SH-SY5Y (cell line): Measurements from ENCODE around the gene CAB39L.

ENCODE experiments used
- GATA2 ChIP-seq: IDR thresholded peaks from 2 replicates; pipeline ENCODE4 v1.6.1; 2011; ENCODE audit warnings: mild to moderate bottlenecking, low read depth, low read length
- GATA3 ChIP-seq: IDR thresholded peaks from 2 replicates; pipeline ENCODE4 v1.6.1; 2011; ENCODE audit warnings: low read depth, mild to moderate bottlenecking, low read length, moderate library complexity

Gene CAB39L

DNA sequence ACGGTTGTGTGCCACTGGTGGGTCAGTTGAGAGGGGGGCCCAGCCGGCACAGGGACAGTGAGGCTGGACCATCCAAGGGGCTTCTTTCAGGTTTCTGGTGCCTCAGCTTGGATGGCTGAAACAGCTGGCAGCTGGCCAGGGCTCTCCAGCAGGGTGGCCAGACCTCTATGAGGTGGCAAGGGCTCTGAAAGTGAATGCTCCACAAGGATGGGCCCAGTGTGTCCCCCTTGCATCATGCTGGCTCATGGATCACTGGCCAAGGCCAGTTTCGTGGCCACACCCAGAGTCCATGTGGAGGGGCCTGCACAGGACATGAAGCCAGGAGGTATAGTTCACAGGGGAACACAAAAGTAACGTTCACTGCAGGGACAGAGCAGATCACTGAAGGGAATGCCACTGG is 146.5 kb downstream of the CAB39L start:
- TF ChIP-seq GATA2 (no peak), GATA3 (no peak)

DNA sequence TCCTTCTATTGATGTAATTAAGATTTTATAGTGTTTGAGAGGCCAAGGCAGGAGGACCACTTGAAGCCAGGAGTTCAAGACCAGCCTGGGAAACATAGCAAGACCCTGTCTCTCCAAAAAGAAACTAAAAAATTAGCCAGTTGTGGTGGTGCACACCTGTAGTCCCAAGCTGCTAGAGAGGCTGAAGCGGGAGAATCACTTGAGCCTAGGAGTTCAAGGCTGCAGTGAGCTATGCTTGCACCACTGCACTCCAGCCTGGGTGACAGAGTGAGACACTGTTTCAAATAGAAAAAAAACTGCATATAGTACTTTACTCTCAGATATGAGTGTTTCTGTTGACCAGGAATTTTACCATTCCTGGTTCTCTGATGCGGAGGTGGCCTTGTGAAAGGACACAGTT is 147.2 kb downstream of the CAB39L start:
- no peak for TF ChIP-seq GATA3
- no peak for TF ChIP-seq GATA2

DNA sequence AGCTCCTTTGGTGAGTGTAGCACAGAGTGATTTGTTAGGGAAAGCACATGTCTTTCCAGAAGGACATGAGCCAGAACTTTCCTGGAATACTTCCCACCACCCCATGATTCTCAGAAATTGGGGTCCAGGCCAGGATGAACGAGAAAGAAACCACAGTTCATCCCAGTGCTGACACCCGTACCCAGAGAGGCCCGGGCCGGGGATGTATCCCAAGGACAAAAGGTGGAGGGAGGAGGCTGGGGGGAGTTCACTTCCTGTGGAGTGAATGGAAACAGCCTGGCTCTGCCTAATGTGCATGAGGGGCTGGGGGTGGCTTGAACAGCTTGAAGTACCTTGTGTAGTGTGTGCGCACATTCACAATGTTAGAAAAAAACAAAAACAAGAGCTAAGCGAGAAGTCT is 148.6 kb downstream of the CAB39L start:
- no peak for TF ChIP-seq GATA2

DNA sequence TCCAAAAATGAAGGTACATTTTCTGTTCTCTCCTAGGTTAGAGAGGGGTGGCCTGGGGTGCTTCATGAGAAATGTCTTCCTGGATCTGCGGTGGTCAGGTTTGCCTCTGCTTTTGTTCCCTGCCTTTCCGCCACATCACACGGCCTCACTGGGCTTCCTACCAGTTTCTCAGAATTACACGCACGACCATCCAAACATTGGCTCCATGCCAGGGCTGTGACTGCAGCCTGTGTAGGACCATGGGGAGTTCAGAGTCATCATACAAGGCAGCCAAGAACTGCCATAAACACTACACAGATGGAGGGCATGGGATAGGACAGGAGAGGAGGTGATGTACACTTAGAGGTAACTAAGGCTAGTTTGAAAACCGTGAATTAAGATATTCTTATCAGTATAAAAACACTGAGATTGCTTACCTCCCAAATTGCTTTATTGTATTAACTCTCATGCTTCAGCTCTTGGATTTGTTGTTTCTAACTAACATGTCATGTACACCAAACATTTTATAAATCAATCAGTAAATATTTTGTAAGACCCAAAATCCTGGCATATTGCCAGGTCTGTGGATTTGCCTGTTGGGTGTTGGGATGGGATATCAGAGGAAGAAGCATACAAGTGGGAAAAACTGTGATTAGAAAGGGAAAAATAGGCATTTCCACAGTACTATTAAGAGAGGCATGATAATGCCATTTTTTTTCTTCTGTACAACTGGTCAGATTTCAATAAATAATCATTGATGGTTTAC is 150.9 kb downstream of the CAB39L start:
- TF ChIP-seq GATA2 = no peak
- TF ChIP-seq GATA3 = no peak

DNA sequence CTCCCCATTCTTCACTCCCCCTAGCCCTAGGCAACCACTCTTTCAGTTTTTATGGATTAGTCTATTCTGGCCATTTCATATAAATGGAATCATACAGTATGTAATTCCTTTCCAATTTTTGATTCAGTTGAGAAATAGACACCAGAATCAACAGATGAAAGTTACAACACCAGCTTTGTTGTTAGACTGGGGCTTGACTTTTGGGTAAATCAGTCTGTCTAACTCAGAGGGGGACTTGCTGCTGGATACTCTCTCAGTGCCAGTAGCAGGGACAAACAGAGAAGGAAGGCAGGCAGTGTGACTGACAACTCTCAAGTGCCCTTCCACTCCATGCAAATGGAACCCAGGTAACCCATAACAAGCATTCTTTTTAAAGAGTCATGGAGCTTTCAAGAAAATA is 155.4 kb downstream of the CAB39L start:
- TF ChIP-seq GATA2 (no peak), GATA3 (no peak)

DNA sequence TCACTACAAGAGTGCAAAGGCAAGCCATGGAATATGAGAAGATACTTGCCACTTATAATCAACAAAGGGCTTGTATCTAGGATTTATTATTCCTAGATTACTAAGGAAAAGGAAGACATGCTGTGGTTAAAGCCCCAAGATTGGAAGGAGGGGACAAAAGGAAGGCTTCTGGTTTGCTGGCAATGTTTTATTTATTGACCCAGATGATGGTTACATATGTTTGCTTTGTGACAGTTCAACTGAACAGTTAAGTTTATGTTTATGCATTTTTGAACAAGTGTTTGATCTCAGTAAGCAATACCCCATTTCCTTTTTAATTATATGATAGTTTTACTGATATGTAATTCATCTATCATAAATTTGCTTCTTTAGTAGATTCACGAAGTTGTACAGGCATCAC is 155.9 kb downstream of the CAB39L start:
- no peak for TF ChIP-seq GATA2
- no peak for TF ChIP-seq GATA3

DNA sequence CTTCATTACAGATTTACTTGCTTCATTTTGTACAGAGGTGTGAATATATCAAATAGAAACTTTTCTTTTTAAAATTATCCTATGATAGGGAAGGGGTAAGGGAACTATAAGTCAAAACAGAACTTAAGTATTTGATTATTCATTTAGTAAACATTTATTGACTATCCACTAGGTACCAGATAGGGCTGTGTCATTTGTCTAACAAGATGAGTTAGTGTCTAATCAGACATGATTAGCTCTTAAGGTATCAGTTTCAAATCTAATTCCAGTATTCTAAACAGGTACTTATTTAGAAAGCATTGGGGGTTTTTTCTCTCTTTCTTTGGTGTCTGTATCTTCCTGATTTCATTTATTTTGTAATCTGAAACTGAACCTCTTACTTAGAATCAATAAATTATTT is 164.0 kb downstream of the CAB39L start:
- no peak for TF ChIP-seq GATA3
- TF ChIP-seq GATA2 = no peak

DNA sequence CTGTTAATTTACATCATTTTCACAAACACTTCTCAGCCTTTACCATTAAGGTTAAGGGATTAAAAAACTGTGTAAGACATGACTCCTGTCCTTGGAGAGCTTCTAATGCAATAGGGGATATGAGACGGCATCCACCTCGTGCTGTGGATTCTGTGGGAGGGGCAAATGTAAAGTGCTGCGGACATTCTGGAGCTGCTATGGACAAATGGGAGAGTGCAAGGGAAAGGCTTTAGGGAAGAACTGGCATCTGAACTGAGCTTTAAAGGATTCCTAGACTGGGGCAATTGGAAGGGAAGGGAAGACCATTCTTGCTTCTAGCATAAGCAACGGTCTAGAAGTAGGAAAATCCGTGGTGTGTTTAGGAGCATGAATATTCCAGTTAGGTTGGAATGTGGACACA is 164.8 kb downstream of the CAB39L start:
- TF ChIP-seq GATA2 = no peak
- no peak for TF ChIP-seq GATA3

DNA sequence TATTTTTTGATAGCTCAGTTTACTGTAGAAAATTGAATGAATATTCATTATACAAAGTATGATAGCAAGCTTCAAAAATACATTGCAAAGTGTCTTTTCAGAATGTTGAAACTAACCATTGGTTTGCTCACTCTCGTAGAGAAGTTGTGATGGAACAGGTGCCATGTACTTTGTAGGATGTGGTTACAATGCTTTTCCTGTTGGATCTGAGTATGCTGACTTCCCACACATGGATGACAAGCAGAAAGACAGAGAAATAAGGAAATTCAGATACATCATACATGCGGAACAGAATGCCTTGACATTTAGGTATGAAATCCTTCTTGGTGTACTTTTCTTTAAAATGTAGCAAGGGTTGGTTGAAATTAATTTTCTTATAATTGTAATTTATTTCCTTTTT is 165.7 kb downstream of the CAB39L start:
- TF ChIP-seq GATA3 (no peak), GATA2 (no peak)

DNA sequence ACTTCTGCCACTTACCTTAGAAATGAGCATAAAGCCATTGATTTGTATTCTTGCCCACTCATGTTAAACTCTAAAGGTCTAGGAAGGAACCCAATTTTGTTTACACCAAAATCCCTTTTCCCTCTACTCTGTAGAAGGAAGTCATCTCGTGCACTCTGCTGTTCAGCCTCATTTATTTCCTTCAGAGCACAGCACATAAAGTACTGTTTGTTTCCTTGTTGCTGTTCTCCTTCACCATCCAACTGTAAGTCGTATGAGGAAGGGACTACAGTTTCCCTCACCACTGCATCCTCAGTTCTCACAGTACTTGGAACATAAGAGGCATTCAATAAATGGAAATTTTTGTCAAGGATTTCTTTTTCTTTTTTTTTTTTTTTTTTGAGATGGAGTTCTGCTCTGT is 171.6 kb downstream of the CAB39L start:
- TF ChIP-seq GATA3 (no peak), GATA2 (no peak)

DNA sequence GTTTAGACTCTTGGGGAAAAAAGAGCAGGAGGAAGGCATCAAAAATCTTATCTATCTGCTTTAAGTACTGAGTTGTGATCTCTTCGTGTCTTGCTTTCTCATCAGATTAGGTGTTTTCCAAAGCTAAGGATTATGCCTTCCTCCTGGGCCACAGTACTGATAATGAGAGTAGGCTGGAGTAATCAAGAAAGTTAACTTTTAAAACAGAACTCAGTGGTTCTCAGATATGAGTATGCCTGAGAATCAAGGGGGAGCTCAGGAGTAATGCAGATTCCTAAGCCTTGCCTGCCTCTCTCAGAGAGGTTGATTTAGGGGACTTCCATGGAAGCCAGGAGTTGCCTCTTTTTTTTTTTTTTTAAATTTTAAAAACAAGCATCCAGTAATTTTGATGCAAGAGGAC is 172.6 kb downstream of the CAB39L start:
- TF ChIP-seq GATA3 (no peak), GATA2 (no peak)

DNA sequence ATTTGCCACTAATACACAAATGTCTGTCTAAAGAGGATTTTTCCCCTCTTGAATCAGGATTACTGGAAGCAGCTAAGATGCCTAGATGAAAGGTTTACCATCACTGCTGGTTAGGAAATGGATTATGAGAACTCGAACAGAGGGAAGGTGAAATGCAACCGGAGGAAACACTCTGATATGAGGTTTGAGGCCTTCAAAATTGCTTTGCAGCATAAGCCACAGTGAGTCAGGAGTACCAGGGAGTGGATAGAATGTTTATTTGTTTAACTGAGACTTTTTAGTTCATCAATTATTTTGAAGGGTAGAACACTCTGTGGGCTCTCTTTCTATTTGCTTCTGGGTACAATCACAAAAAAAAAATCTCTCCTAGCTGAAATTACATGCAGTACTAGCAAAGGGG is 178.0 kb downstream of the CAB39L start:
- TF ChIP-seq GATA3 (no peak), GATA2 (no peak)

DNA sequence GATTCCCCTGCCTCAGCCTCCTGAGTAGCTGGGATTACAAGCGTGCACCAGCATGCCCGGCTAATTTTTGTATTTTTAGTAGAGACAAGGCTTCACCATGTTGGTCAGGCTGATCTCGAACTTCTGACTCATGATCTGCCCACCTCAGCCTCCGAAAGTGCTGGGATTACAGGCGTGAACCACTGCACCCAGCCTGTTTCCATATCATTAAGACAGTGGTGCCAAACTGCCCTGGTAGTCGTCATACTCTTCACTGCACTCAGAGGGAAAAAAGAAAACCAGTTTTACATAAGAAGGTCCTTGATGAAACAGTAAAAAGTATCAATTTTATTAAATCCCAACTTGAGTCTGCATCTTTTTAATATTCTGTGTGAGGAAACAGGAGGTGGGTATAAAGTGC is 181.2 kb downstream of the CAB39L start:
- TF ChIP-seq GATA3 = no peak
- TF ChIP-seq GATA2 = no peak

DNA sequence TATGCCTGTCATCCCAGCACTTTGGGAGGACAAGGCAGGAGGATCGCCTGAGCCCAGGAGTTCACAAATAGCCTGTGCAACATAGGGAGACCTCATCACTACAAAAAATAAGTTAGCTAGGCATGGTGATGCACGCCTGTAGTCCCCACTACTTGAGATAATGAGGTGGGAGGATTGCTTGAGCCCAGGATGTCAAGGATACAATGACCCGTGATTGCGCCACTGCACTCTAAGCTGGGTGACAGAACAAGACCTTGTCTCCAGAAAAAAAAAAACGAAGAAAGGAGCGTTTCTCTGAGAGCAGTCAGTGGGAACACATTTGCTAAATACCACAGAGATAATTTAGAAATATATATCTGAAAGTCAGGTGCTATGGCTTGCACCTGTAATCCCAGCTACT is 184.3 kb downstream of the CAB39L start:
- TF ChIP-seq GATA3 = no peak
- TF ChIP-seq GATA2 = no peak
